K562 (cell line): ENCODE results near the gene ADCY6. TPM values are rescaled to one million over a fixed set of nuclear protein-coding genes. Genes with fewer than 3 reads are reported as not detected.

Source experiments
- ADNP ChIP-seq: fragments of 200-800 bp; sonication (Bioruptor generic); IDR thresholded peaks from 2 replicates; pipeline ENCODE4 v1.6.1; 2016; ENCODE audit warnings: missing genetic modification characterization, missing compliant biosample characterization
- ATF7 ChIP-seq: fragments of 450-650 bp; IDR thresholded peaks from 2 replicates; pipeline ENCODE4 v1.7.1; 2014; ENCODE audit warnings: mild to moderate bottlenecking, moderate library complexity
- CBX5 ChIP-seq: IDR thresholded peaks from 2 replicates; pipeline ENCODE4 v1.6.1; 2014; ENCODE audit warnings: low read depth, borderline replicate concordance
- CTBP1 ChIP-seq: fragments of 450-650 bp; IDR thresholded peaks from 2 replicates; pipeline ENCODE4 v1.6.1; 2016; ENCODE audit warnings: borderline replicate concordance
- ETS2 ChIP-seq: IDR thresholded peaks from 2 replicates; pipeline ENCODE4 v1.6.1; 2016; ENCODE audit warnings: borderline replicate concordance, missing genetic modification characterization, mild to moderate bottlenecking, moderate library complexity, missing compliant biosample characterization; ENCODE audit not compliant: poor library complexity, severe bottlenecking
- FOXJ2 ChIP-seq: fragments of 200-800 bp; sonication (Bioruptor generic); IDR thresholded peaks from 2 replicates; pipeline ENCODE4 v1.6.1; 2016; ENCODE audit warnings: missing genetic modification characterization, missing compliant biosample characterization
- HLTF ChIP-seq: fragments of 450-650 bp; IDR thresholded peaks from 2 replicates; pipeline ENCODE4 v1.6.1; 2016
- HNRNPLL ChIP-seq: fragments of 200-400 bp; formaldehyde crosslinking; IDR thresholded peaks from 2 replicates; pipeline ENCODE4 v1.6.1; 2017; ENCODE audit warnings: low read length, low read depth, mild to moderate bottlenecking; ENCODE audit not compliant: poor library complexity, severe bottlenecking
- MCM5 ChIP-seq: fragments of 450-650 bp; IDR thresholded peaks from 2 replicates; pipeline ENCODE4 v1.6.1; 2016; ENCODE audit warnings: low read depth
- NFYB ChIP-seq: IDR thresholded peaks from 2 replicates; pipeline ENCODE4 v1.6.1; 2011; ENCODE audit warnings: mild to moderate bottlenecking, moderate library complexity; ENCODE audit not compliant: insufficient read length; ENCODE audit errors: extremely low read depth
- PCBP2 ChIP-seq: fragments of 200-400 bp; formaldehyde crosslinking; IDR thresholded peaks from 2 replicates; pipeline ENCODE4 v1.6.1; 2018; ENCODE audit warnings: low read length, low read depth, mild to moderate bottlenecking, moderate library complexity; ENCODE audit not compliant: poor library complexity, severe bottlenecking
- PHF8 ChIP-seq: fragments of 200-600 bp; sonication (generic); IDR thresholded peaks from 2 replicates; pipeline ENCODE4 v1.6.1; 2012; ENCODE audit warnings: mixed run types, mild to moderate bottlenecking, inconsistent platforms, low read length, moderate library complexity, borderline replicate concordance
- POLR2G ChIP-seq: fragments of 200-400 bp; formaldehyde crosslinking; IDR thresholded peaks from 2 replicates; pipeline ENCODE4 v1.6.1; 2017; ENCODE audit warnings: low read depth, mild to moderate bottlenecking, antibody characterized with exemption, low read length, moderate library complexity
- PRPF4 ChIP-seq: fragments of 200-400 bp; formaldehyde crosslinking; IDR thresholded peaks from one replicate; pipeline ENCODE4 v1.6.1; 2017; ENCODE audit warnings: low read length, low read depth, mild to moderate bottlenecking; ENCODE audit not compliant: insufficient read depth, poor library complexity, severe bottlenecking
- PURB ChIP-seq: sonication (generic); formaldehyde crosslinking; IDR thresholded peaks from 2 replicates; pipeline ENCODE4 v1.9.0; 2021; ENCODE audit warnings: low read depth, mild to moderate bottlenecking, missing genetic modification reagents
- RFX5 ChIP-seq: IDR thresholded peaks from 2 replicates; pipeline ENCODE4 v1.6.1; 2011; ENCODE audit warnings: low read depth, mild to moderate bottlenecking, improper control_type of control experiment, low read length
- RNF219 ChIP-seq: fragments of 250-450 bp; sonication (Bioruptor Pico); IDR thresholded peaks from 2 replicates; pipeline ENCODE4 v1.5.0; 2022; ENCODE audit warnings: mild to moderate bottlenecking
- SIX5 ChIP-seq, 2 experiments: IDR thresholded peaks; 2 replicates each; pipeline ENCODE4 v1.6.1; 2011; ENCODE audit warnings: low read length in 2 of 2, borderline replicate concordance in 1 of 2, low read depth in 1 of 2, mild to moderate bottlenecking in 1 of 2, moderate library complexity in 1 of 2; ENCODE audit not compliant: insufficient read depth in 1 of 2
- SMAD2 ChIP-seq: fragments of 150-350 bp; IDR thresholded peaks from 2 replicates; pipeline ENCODE4 v1.6.1; 2014; ENCODE audit warnings: low read depth, mild to moderate bottlenecking, low read length
- SMARCA4 ChIP-seq: fragments of 450-650 bp; IDR thresholded peaks from 2 replicates; pipeline ENCODE4 v1.6.1; 2016
- ZHX1 ChIP-seq: fragments of 150-350 bp; conservative IDR thresholded peaks from 2 replicates; pipeline ENCODE4 v1.6.1; 2014; ENCODE audit warnings: low read length
- ZNF133 ChIP-seq: fragments of 250-450 bp; sonication (Bioruptor Pico); IDR thresholded peaks from 2 replicates; pipeline ENCODE4 v1.4.0; 2020; ENCODE audit warnings: mild to moderate bottlenecking
- ZNF23 ChIP-seq: fragments of 250-450 bp; sonication (Bioruptor Pico); IDR thresholded peaks from 2 replicates; pipeline ENCODE4 v1.4.0; 2020; ENCODE audit warnings: mild to moderate bottlenecking
- ZNF445 ChIP-seq: fragments of 250-450 bp; sonication (Bioruptor Pico); IDR thresholded peaks from 2 replicates; pipeline ENCODE4 v1.4.0; 2020; ENCODE audit warnings: low read depth, mild to moderate bottlenecking, moderate library complexity
- ZSCAN29 ChIP-seq: fragments of 450-650 bp; IDR thresholded peaks from 2 replicates; pipeline ENCODE4 v1.6.1; 2017
- polyA plus RNA-seq, 8 experiments: library from polyadenylated mRNA; depleted of rRNA in 4 of 8; stranded (reverse) in 5 of 8; unstranded in 3 of 8; fragments of >200 nt; fragmentation: Nextera tagmentation in 2 of 8; fragmentation: Illumina TruSeq in 1 of 8; extraction: Ambion mirVana in 2 of 8; extraction: Trizol in 1 of 8; gene quantifications; 2 replicates each; pipeline versions ENCODE4 v1.2.1 to v1.2.3, GENCODE V29; 2011 to 2014; ENCODE audit warnings: inconsistent platforms in 1 of 8, missing spikeins in 1 of 8
- total RNA-seq, 7 experiments: library from RNA; depleted of rRNA in 6 of 7; stranded (reverse); fragments of >200 nt in 6 of 7; fragmentation: Illumina TruSeq in 2 of 7; extraction: Trizol in 2 of 7; gene quantifications; 2 replicates each; pipeline versions ENCODE4 v1.2.1 to v1.2.3, GENCODE V29; 2011 to 2021; ENCODE audit warnings: low replicate concordance in 1 of 7

Gene ADCY6
- total and polyA plus RNA-seq, 9 of the 15 experiments (the other 6 are each of a cell fraction or from before 2014, with no cell fraction given), result 0.01 to 1.0 (median 0.53) TPM

- no peak for TF ChIP-seq CBX5
- peak; percentile 84 for TF ChIP-seq PHF8
- TF ChIP-seq SIX5 (IDR thresholded peaks at IDR 0.05; ENCODE audit: borderline replicate concordance in 1 of 2, insufficient read depth in 1 of 2, low read depth in 1 of 2, low read length in 2 of 2), result peak; percentile 38 to 43; a peak in 2 of 4 replicates
- TF ChIP-seq POLR2G, result peak; percentile 88
- TF ChIP-seq ZNF23 (CRISPR knock-in tag), result no peak
- peak; percentile 89 for TF ChIP-seq HNRNPLL
- TF ChIP-seq ZNF133, result no peak
- no peak for TF ChIP-seq ETS2 (tag)
- TF ChIP-seq ADNP (tag), result no peak
- no peak for TF ChIP-seq RFX5
- TF ChIP-seq PCBP2, result no peak
- TF ChIP-seq ZNF445 (CRISPR knock-in tag), result no peak
- TF ChIP-seq RNF219 (CRISPR knock-in tag), result no peak
- TF ChIP-seq PURB (CRISPR knock-in tag), result no peak
- peak; percentile 66 for TF ChIP-seq CTBP1
- no peak; the same call in 1 of the 2 replicates for TF ChIP-seq FOXJ2 (tag)
- TF ChIP-seq PRPF4, result no peak
- no peak for TF ChIP-seq NFYB
- TF ChIP-seq ATF7, result peak; percentile 88
- no peak for TF ChIP-seq ZHX1
- TF ChIP-seq ZSCAN29, result peak; percentile 70; the same call in 1 of the 2 replicates
- TF ChIP-seq SMARCA4, result peak; percentile 68; the same call in 1 of the 2 replicates
- peak; percentile 82 for TF ChIP-seq HLTF
- no peak for TF ChIP-seq MCM5
- TF ChIP-seq SMAD2, result no peak
Measured at GRCh38 chr12:48716493-48717251, 72.2 kb downstream of the ADCY6 start, which contains the start of gene CCNT1 (continued).
